Kidney capillary endothelial cell (primary cell): ENCODE measurements around the gene DBN1.

Experiments used
- DNase-seq: peaks from one replicate; pipeline ENCODE4 v3.0.0-alpha.2; 2018; ENCODE audit warnings: low spot score

Gene DBN1

GRCh38 chr5:177455661-177456590 is 17.5 kb downstream of the DBN1 start:
- peak; percentile 76 for DNase-seq

- DNase-seq = peak; percentile 53
These were observed 18.3 kb downstream of the DBN1 start for GRCh38 chr5:177455036-177455660.

- DNase-seq = peak; percentile 87
These were observed 18.9 kb downstream of the DBN1 start for GRCh38 chr5:177454397-177455035.

- no peak for DNase-seq
These were observed 19.5 kb downstream of the DBN1 start for GRCh38 chr5:177453852-177454396.

GRCh38 chr5:177452688-177453638 is 20.5 kb downstream of the DBN1 start:
- no peak for DNase-seq

GRCh38 chr5:177450667-177451424 is 22.6 kb downstream of the DBN1 start:
- no peak for DNase-seq

- no peak for DNase-seq
These were observed 24.0 kb downstream of the DBN1 start for GRCh38 chr5:177449140-177450061.

- no peak for DNase-seq
These were observed 25.0 kb downstream of the DBN1 start for GRCh38 chr5:177448244-177448950.

- peak; percentile 79 for DNase-seq
These were observed 25.7 kb downstream of the DBN1 start for GRCh38 chr5:177447611-177448243.

- DNase-seq = no peak
These were observed 26.3 kb downstream of the DBN1 start for GRCh38 chr5:177447066-177447610.

GRCh38 chr5:177446200-177447065 is 27.0 kb downstream of the DBN1 start, which contains the start of gene PRR7:
Gene PRR7, plus strand, starts transcription at chr5:177446814. Its CDS starts 8,254 bp downstream, at chr5:177455068.
- peak; percentile 62 for DNase-seq

- DNase-seq = no peak
These were observed 27.6 kb downstream of the DBN1 start for GRCh38 chr5:177445917-177446199.

- no peak for DNase-seq
These were observed 28.1 kb downstream of the DBN1 start for GRCh38 chr5:177445052-177445916.

GRCh38 chr5:177444106-177445051 is 29.1 kb downstream of the DBN1 start:
- no peak for DNase-seq
